CD4-positive, alpha-beta T cell treated with Interleukin-10 for 1 hour (primary cell): ENCODE measurements around the gene TTC4.

Experiments used
- DNase-seq: peaks from one replicate; pipeline ENCODE4 v3.0.0-alpha.2; 2020

Gene TTC4

DNA sequence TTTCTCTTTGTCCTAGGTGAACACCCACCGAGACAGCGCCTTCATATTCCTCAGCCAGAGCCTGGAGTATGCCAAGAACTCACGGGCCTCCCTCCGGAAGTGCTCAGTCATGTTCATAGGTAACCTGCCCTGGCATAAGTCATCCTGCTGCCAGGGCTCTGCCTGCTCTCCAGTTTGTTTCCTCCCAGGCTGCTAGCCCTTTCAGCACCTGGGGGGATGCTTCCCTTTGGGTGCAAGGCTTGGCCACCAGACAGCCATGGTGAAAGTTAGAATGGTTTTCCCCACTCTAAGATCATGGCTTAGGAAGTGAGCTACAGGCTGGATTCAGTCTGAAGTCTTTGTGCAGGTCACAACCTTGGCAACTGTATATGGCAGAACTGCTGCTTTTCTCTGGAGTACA is 9.2 kb upstream of the TTC4 start:
- DNase-seq: no peak

DNA sequence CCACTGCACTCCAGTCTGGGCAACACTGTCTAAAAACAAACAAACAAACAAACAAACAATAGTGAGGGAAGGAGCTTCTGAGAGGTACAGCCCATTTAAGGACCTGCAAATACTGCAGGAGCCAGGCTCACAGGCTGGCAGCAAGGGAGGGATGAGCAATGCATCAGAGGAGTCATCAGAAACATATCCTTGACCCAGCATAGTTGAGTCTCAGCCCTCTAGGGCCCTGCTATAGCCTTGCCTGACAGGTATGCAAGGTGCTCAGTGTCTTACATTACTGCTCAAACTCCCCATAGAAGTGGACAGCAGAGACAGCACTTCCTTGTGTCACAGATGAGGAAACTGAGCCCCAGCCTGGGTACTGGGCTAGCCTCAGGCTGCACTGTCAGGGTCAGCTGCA is 7.3 kb upstream of the TTC4 start:
- DNase-seq: no peak

- DNase-seq: no peak
Observed at GRCh38 chr1:54709547-54710292, 5.9 kb upstream of the TTC4 start.

DNA sequence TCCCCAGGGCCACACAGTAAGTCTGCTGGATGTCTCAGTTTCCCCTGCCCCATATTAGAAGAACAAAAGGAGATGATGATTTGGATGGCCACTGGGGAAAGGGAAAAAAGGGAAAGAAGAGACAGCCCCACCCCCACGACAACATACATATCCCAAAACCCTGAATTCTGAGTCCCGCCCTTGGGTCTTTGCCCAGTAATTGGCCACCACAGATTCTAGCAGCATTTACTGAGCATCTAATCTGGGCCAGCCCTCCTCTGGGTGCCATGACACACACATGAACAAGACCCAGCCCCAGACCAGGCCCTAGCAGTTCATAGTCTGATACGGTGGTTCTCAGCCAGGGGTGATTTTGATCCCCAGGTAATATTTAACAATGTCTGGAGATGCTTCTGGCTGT is 5.2 kb upstream of the TTC4 start:
- no peak for DNase-seq

- DNase-seq: no peak
Observed at GRCh38 chr1:54710841-54711240, 4.8 kb upstream of the TTC4 start.

DNA sequence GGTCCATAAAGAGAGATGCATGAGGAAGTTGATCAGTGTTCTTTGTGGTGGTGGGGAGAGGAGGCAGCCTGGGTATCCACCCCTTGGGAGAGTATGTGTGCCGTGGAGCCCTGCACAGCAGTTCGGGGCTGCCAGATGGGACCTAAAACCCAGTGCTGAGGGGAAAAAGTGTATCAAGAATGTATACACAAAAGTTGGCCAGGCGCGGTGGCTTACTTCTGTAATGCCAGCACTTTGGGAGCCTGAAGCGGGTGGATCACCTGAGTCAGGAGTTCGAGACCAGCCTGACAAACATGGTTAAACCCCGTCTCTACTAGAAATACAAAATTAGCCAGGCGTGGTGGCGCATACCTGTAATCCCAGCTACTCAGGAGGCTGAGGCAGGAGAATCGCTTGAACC is 4.1 kb upstream of the TTC4 start:
- DNase-seq: no peak

DNA sequence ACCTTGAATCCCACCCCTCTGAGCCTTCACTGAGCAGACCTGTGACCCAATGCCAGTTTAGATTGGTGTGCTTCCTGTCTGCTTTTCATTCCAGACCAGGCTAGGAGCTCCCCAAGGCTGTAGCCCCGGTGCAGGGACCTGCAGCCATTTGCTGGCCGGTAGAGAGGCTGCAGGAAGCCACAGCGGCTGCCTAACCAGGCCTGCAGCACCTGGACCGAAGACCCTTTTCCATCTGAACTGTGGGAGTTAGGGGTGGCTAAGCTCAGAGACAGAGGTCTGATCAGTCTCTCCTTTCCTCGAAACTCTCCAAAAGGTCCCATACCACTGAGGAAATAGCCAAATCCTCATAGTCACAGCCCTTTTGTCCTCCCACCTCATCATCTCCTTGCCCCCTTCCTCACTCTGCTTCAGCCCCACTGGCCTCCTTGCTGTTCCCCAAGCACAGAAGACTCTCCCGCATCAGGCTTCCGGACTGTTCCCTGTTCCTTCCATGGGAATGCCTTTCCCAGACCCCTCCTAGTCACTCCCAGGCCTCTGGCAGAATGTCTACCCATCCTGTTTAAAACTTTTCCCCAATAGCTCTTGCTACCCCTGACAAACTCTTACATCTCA is 674 bp upstream of the TTC4 start:
- DNase-seq: no peak

DNA sequence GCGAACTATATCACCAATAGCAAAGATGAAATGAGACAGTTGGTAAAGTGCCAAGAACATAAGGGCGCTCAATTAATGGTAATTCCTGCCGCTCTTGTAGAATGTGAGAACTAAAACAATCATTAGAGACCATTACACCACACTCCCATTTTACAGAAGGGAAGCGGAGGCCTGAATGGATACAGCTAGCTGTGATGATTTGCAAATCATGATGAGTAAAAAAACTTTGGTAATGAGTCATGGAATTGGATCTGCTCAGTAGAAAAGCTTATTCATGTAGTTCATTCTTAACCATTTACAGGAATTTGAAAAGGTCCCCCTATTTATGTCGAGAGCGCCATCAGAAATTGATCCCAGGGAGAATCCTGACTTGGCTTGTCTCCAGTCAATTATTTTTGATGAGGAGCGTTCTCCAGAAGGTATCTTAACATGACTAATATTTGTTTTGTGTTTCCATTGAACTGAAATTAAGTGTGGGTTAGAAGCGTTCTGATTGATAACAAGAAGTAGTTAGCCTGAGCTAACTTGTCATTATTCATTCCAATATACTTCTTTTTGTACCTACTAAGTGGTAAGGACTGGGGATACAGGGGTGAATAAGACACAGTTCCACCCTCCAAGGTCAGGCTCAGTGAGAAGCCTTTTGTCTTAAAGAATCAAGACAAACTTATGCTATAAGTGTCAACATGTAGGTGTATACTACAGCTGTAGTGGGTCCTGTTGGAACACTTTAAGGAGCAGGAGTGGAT is 812 bp downstream of the TTC4 start:
- no peak for DNase-seq

DNA sequence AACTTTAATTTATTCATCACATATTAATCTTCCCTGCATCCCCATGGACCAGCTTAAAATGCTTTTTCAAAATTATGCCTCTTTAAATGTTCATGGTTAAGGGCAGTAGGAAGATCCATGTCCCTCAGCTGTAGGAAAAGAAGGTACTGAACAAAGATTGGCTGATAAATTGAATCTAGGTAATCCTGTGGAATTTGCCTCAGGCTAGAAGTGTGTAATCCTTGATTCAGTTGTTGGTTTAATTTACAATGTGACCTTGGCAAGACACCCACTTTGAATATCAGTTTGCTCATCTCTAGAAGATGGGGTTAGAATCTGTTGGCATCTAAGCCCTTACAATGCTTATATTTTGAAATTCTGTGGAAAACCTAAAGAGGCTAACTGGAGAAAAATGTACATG is 6.1 kb downstream of the TTC4 start:
- no peak for DNase-seq

DNA sequence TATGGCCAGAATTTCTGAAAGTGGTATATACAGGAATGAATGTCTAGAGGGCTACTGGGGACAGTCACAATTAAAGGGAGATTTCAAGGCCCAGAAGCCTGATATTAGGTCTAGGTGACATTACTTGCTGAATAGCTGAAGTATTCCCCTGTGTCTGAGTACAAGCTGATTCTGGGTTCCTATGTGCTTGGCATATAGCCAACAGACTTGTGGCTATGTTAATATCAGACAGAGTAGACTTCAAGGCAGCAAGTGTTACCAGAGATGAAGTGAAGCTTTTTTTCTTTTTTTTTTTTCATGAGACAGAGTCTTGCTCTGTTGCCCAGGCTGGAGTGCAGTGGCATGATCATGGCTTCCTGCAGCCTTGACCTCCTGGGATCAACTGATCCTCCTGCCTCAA is 8.3 kb downstream of the TTC4 start:
- no peak for DNase-seq

DNA sequence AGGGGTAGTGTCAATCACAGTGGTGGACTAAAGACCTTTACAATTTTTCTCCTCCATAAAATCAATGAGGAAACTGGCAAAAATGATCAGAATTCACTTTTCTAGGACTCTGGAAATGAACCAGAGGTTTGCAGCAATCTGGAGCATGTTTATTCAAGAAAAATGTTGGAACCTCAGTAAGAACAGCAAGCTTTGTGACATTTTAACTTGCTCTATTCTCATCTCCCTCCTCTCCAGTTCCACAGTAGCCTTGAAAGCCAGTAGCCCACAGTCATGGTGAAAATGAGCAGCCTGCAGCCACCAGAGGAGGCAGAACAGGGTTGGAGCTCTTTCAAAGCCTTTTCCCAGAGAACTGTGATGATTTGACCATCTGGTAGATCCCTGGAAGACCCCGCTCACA is 9.1 kb downstream of the TTC4 start:
- no peak for DNase-seq

DNA sequence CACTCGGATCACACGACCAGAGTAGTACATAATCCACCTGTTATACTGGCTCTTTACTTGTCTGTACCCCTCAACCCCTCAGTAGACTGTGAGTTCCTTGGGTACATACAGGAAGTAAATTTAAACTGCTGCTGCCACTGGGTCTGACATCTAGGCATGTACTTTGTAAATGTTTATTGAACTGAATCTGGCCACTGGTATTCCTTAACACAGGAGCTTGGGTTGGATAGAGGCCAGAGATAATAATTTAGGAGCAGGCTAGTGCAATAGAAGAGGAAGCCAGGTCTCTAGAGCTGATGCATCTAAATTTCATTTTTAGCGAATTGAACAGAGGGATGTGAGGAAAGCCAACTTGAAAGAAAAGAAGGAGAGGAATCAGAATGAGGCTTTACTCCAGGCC is 12.4 kb downstream of the TTC4 start:
- no peak for DNase-seq

DNA sequence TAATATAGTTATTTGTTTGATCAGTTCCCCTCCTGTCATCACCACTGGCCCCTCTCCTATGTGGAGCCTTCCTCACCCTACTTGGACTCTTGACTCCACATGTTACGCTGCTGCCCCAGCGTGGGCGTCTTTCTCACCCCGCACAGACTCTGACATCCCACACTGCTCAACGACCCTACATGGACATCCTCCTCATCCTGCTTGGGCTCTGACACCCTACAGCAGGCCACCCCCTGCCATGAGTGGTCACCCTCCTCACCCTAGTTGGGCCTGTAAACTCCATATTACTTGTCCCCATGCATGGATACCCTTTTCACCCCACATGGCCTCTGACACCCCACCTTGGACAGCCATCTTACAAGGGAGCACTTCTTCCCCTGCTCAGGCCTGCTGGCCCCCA is 21.0 kb downstream of the TTC4 start:
- DNase-seq: no peak

DNA sequence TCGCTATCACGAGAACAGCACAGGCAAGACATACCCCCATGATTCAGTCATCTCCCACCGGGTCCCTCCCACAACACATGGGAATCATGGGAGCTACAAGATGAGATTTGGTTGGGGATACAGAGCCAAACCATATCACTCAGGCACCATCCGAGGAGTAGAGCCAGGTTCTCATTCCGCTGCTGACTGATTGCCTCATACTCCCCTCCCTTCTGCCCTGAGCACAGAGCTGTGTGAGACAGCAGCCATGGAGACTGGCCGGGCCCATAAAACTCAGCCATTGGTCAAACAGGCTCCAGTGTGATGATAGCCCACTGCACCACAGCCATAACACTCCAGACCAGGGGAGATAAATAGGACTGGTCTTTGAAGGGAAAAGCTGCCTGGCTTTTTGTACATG is 22.6 kb downstream of the TTC4 start:
- DNase-seq: no peak

DNA sequence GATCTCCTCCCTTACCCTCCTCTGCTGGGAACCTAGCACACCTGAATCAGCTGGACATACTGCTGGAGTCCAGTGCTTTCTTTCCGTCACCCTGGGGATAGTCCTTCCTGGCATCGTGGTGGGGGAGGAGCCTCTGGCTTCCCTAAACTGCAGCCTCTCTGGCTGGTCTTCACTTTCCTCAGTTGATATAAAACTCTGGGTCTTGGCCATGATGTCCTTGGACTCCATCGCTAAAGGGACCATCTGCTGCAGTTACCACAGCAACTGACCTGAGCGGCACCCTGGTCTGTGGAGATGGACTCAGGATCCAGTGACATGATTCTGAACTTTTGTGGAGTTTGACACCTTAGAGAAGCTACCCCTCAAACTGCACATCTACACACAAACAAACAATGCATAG is 25.9 kb downstream of the TTC4 start:
- no peak for DNase-seq

DNA sequence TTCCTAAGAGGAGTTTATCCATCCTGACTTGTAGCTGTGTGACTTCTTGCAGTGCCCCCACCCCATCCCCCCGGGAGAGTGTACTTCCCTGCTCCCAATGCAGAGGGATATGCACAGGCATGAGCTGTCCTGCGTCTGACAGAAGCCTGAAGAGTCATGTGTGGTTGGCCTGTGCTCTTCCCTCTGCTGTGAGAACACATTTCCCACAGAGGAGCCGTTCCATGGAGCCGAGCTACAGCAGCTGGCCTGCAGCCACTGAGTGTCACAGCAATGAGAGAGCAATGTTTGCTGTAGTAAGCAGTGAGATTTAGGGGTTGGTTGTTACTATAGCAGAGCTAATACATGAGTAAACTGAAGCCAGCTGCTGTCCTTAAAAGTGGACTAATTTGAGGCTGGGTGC is 26.6 kb downstream of the TTC4 start:
- no peak for DNase-seq

DNA sequence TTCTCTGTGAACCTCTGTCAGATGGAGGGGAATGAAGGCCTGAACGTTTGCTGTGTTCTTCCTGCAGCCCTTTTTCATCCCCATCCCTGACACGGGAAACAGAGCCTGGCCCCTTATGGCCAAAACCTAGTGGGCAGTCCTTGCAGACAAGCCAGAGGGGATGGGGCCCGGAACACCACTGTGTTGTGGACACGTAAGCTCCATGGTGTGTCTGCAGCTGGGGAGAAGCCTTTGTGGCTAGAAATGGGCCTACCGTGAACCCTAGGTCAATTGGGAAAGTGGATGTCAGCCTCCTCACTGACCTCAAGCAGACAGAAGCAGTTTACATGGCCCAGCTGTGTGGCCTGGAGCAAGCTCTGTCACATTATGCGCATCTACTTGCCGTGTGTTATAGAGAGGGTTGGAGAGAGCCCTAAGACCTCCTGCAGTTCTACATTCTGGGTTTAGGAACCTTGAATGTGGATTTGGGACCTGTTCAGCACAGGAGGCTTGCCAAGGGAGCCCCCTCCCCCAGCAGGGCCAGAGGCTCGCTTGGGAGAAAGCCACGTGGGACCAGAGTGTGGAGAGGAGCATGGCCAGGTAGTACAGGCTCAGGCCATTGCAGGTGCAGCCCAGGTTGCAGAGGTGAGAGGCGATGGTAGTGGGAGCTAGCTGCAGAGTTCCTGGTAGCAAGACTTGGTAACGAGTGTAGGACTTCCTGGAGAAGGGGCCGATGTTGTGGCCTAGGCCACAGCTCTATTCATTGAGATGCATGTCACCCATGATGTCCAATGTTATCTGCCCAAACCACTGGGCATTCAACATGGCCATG is 28.0 kb downstream of the TTC4 start:
- no peak for DNase-seq

DNA sequence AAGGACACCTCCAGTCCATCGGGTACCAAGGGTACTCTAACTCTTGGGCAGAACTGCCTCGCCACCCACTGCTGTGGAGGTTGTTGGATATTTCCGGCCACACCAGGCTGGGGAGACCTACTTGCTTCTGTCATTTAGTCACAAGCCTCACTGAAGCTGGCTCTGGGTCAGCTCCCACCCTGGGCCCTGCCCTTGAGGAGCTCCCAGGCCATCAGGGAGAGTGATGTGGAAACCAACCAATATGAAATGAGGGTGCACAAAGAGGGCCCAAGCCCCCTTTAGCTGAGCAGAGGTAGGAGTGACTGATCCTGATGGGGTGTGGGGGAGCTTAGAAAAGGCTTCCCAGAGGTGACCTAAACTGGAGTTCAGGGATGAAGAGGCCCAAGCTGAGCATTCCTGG is 29.0 kb downstream of the TTC4 start:
- no peak for DNase-seq

- no peak for DNase-seq
Observed at GRCh38 chr1:54745274-54745673, 29.6 kb downstream of the TTC4 start.

- no peak for DNase-seq
Observed at GRCh38 chr1:54745864-54746263, 30.2 kb downstream of the TTC4 start.

GRCh38 chr1:54748094-54748835 is 32.6 kb downstream of the TTC4 start:
- DNase-seq: no peak

DNA sequence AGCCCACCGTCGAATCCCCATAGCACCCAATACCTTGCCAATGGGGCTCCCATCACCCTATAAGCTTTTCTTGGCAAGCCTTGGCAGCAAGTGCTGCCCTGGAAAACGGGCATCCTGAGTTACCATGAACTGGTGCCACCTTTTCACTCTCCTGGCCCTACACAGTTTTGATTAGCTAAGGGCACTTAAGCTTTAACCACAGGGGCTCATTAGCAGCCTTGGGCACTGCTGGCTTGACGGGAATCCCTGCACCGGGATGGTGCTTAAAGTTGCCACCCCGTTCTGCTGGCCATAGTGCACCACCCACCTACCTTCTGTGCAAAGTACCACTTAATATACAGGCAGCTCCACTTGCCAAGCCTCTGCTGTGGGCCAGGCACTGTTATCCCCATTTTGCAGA is 34.9 kb downstream of the TTC4 start:
- no peak for DNase-seq

GRCh38 chr1:54751426-54751825 is 35.8 kb downstream of the TTC4 start:
- no peak for DNase-seq
